ENCODE results near the gene TBC1D24. TPM values are rescaled to one million over a fixed set of nuclear protein-coding genes. Genes with fewer than 3 reads are reported as not detected.

Gene TBC1D24
- total RNA-seq, 1 donor from 2014 or later, result 15.4 TPM

DNA sequence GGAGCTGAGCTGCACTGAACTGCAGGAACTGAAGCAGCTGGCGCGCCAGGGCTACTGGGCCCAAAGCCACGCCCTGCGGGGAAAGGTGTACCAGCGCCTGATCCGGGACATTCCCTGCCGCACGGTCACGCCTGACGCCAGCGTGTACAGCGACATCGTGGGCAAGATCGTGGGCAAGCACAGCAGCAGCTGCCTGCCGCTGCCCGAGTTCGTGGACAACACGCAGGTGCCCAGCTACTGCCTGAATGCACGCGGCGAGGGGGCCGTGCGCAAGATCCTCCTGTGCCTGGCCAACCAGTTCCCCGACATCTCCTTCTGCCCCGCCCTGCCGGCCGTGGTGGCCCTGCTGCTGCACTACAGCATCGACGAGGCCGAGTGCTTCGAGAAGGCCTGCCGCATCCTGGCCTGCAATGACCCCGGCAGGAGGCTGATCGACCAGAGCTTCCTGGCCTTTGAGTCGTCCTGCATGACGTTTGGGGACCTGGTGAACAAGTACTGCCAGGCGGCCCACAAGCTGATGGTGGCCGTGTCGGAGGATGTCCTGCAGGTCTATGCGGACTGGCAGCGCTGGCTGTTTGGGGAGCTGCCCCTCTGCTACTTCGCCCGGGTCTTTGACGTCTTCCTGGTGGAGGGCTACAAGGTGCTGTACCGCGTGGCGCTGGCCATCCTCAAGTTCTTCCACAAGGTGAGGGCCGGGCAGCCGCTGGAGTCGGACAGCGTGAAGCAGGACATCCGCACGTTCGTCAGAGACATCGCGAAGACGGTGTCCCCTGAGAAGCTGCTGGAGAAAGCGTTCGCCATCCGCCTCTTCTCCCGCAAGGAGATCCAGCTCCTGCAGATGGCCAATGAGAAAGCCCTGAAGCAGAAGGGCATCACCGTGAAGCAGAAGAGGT lies 21.5 kb downstream of the TBC1D24 start:
- DNase-seq (ENCODE audit: extremely low spot score, unreplicated experiment), result no peak
- Mint-ChIP-seq H3K36me3 (ENCODE audit: unreplicated experiment) (peaks cover 9% of the 10 kb centered on the region), H3K27me3 (ENCODE audit: unreplicated experiment) (no peaks in the 10 kb centered on the region), H3K9me3 (ENCODE audit: unreplicated experiment) (no peaks in the 10 kb centered on the region), H3K4me1 (ENCODE audit: unreplicated experiment) (peaks cover 5% of the 10 kb centered on the region), H3K27ac (ENCODE audit: unreplicated experiment) (no peak overlapping the region), H3K4me3 (ENCODE audit: unreplicated experiment) (no peak overlapping the region)
- TF ChIP-seq, protein P1, sequence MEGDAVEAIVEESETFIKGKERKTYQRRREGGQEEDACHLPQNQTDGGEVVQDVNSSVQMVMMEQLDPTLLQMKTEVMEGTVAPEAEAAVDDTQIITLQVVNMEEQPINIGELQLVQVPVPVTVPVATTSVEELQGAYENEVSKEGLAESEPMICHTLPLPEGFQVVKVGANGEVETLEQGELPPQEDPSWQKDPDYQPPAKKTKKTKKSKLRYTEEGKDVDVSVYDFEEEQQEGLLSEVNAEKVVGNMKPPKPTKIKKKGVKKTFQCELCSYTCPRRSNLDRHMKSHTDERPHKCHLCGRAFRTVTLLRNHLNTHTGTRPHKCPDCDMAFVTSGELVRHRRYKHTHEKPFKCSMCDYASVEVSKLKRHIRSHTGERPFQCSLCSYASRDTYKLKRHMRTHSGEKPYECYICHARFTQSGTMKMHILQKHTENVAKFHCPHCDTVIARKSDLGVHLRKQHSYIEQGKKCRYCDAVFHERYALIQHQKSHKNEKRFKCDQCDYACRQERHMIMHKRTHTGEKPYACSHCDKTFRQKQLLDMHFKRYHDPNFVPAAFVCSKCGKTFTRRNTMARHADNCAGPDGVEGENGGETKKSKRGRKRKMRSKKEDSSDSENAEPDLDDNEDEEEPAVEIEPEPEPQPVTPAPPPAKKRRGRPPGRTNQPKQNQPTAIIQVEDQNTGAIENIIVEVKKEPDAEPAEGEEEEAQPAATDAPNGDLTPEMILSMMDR (IDR thresholded peaks at IDR 0.05), result no peak

GRCh38 chr16:2497116-2497630 lies 22.2 kb downstream of the TBC1D24 start:
- H3K9me3 Mint-ChIP-seq (ENCODE audit: unreplicated experiment), result no peaks in the 10 kb centered on the region
- peaks cover 11% of the 10 kb centered on the region for H3K4me1 Mint-ChIP-seq (ENCODE audit: unreplicated experiment)
- no peak for DNase-seq (ENCODE audit: extremely low spot score, unreplicated experiment)
- no peaks in the 10 kb centered on the region for H3K27me3 Mint-ChIP-seq (ENCODE audit: unreplicated experiment)
- TF ChIP-seq, protein P1 (IDR thresholded peaks at IDR 0.05), result no peak
- no peak overlapping the region for H3K27ac Mint-ChIP-seq (ENCODE audit: unreplicated experiment)
- peaks cover 9% of the 10 kb centered on the region for H3K36me3 Mint-ChIP-seq (ENCODE audit: unreplicated experiment)
- H3K4me3 Mint-ChIP-seq (ENCODE audit: unreplicated experiment), result no peak overlapping the region

DNA sequence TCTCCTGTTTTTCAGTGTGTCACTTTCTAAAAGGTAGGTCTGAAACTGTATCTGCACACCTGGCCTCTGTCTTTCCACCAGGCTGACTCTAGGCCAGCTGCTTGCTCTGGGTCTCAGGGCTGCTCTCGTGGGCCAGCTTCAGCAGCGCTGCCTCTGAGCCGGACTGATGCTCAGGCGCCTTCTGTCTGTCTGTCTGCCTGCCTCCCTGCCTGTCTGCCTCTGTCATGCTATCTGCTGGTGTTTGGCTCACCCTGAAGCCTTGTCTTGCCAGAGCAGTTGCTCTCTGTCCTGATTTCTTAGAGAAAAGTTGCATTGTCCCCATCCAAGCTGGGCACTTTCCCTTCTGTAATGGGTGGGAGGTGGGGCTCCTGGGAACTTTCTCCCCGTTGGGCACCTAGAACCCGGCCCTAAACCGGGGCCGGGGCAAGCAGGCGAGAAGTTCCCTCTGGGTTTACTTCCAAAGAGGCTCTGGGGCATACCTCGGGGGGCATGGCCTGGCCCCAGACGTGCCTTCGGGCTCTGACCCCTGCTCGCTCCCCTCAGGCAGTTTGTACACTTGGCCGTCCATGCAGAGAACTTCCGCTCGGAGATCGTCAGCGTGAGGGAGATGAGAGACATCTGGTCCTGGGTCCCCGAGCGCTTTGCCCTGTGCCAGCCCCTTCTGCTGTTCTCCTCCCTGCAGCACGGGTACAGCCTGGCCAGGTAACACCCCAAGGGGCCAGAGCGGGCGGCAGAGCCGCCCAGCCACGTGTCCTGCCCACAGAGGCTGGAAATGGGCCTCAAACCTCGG lies 23.0 kb downstream of the TBC1D24 start:
- DNase-seq (ENCODE audit: extremely low spot score, unreplicated experiment), result no peak
- TF ChIP-seq, protein P1 (IDR thresholded peaks at IDR 0.05), result no peak
- H3K4me3 Mint-ChIP-seq (ENCODE audit: unreplicated experiment), result no peak overlapping the region
- H3K36me3 Mint-ChIP-seq (ENCODE audit: unreplicated experiment), result peaks cover 9% of the 10 kb centered on the region
- H3K4me1 Mint-ChIP-seq (ENCODE audit: unreplicated experiment), result peaks cover 17% of the 10 kb centered on the region
- no peaks in the 10 kb centered on the region for H3K27me3 Mint-ChIP-seq (ENCODE audit: unreplicated experiment)
- no peaks in the 10 kb centered on the region for H3K9me3 Mint-ChIP-seq (ENCODE audit: unreplicated experiment)
- H3K27ac Mint-ChIP-seq (ENCODE audit: unreplicated experiment), result no peak overlapping the region

- TF ChIP-seq, protein P1 (IDR thresholded peaks at IDR 0.05), result no peak
- Mint-ChIP-seq H3K9me3 (ENCODE audit: unreplicated experiment) (no peaks in the 10 kb centered on the region), H3K27me3 (ENCODE audit: unreplicated experiment) (no peaks in the 10 kb centered on the region), H3K36me3 (ENCODE audit: unreplicated experiment) (peaks cover 9% of the 10 kb centered on the region), H3K4me3 (ENCODE audit: unreplicated experiment) (no peak overlapping the region), H3K27ac (ENCODE audit: unreplicated experiment) (no peak overlapping the region), H3K4me1 (ENCODE audit: unreplicated experiment) (peaks cover 18% of the 10 kb centered on the region)
- no peak for DNase-seq (ENCODE audit: extremely low spot score, unreplicated experiment)
Observed at GRCh38 chr16:2498531-2499253, 23.8 kb downstream of the TBC1D24 start.

All from osteocyte (in vitro differentiated cells).